Measurements from ENCODE around the gene CUZD1. TPM values are rescaled to one million over a fixed set of nuclear protein-coding genes. Genes with fewer than 3 reads are reported as not detected.
A peak's percentile ranks its signal among the peaks of the same experiment; 100 is the strongest.

Gene CUZD1
- total RNA-seq, 1 donor from 2014 or later, result 0.56 TPM

DNA sequence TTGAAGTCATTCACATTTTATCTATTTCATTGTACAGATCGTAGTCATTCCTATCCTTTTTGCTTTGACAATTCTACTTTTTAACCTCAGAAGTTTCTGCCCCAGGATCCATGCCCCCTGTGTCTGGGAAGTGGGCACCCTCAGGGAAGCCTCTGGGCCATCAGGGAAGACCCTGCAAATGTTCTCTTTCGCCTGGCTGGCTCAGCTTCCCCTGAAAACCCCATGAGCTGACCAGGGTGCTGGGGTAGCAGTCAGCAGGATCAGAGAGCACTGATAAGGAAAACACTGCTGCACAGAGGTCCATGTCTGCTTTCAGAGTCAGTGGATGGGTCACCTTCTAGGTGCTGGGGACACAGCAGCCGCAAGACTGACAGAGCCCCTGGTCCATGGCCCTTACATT, 23.8 kb downstream of the CUZD1 start:
- H3K36me3 ChIP-seq, result no peaks in the 10 kb centered on the region
- H3K27me3 ChIP-seq (ENCODE audit: low read depth), result peaks cover 28% of the 10 kb centered on the region
- ATAC-seq (no peak), DNase-seq (no peak)
- TF ChIP-seq, protein P1, sequence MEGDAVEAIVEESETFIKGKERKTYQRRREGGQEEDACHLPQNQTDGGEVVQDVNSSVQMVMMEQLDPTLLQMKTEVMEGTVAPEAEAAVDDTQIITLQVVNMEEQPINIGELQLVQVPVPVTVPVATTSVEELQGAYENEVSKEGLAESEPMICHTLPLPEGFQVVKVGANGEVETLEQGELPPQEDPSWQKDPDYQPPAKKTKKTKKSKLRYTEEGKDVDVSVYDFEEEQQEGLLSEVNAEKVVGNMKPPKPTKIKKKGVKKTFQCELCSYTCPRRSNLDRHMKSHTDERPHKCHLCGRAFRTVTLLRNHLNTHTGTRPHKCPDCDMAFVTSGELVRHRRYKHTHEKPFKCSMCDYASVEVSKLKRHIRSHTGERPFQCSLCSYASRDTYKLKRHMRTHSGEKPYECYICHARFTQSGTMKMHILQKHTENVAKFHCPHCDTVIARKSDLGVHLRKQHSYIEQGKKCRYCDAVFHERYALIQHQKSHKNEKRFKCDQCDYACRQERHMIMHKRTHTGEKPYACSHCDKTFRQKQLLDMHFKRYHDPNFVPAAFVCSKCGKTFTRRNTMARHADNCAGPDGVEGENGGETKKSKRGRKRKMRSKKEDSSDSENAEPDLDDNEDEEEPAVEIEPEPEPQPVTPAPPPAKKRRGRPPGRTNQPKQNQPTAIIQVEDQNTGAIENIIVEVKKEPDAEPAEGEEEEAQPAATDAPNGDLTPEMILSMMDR (IDR thresholded peaks at IDR 0.05), result no peak
- no peaks in the 10 kb centered on the region for H3K4me1 ChIP-seq
- H3K4me3 ChIP-seq, result no peak overlapping the region
- intact Hi-C loops (cut with DNase I), result no loop called here
- no peaks in the 10 kb centered on the region for H3K9me3 ChIP-seq
- no peak overlapping the region for H3K27ac ChIP-seq

DNA sequence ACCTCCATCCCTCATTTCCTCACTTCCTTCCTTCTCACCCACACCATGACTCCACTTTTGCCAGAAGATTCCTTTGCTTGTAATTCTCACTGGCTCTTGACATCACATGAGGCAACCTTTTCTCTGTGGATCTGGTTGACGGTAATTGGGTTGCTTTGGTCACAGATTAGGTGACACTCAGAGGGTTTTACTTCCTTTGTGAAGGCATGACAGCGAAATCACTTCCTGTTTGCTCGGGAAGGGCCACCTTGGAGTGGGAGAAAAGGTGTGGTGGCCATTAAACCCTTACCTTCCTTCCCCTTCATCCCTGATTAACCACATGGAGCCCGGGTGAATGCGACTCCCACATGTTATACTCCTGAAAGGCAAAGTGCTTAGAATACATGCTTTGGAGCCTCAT, 30.2 kb downstream of the CUZD1 start:
- Histone ChIP-seq H3K4me3 (no peak overlapping the region), H3K27ac (no peak overlapping the region), H3K9me3 (no peaks in the 10 kb centered on the region), H3K4me1 (no peaks in the 10 kb centered on the region), H3K27me3 (ENCODE audit: low read depth) (peaks cover 14% of the 10 kb centered on the region), H3K36me3 (no peaks in the 10 kb centered on the region)
- intact Hi-C loops (cut with DNase I), result no loop called here
- DNase-seq (no peak), ATAC-seq (no peak)
- TF ChIP-seq, protein P1 (IDR thresholded peaks at IDR 0.05), result no peak

DNA sequence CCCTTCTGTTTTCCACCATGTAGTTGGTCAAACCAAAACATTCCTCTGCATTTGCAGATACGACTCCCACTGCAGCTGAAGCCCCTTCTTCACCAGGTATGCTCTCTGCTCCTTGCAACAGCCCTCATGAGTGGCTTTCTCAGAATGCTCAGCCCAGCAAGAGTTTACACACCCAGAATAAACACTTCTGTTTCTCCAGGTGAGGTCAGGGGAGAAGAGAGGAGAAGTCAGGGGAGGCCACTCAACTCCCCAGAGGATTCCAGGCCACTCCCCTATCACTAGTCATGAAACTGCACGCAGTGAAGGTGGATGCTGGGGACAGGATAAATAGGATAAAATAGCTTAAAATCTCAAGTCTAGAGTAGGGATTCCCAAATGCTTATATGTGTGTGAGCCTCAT, 31.2 kb downstream of the CUZD1 start:
- H3K9me3 ChIP-seq, result no peaks in the 10 kb centered on the region
- peaks cover 9% of the 10 kb centered on the region for H3K27me3 ChIP-seq (ENCODE audit: low read depth)
- no peaks in the 10 kb centered on the region for H3K4me1 ChIP-seq
- no peak overlapping the region for H3K27ac ChIP-seq
- no peak overlapping the region for H3K4me3 ChIP-seq
- TF ChIP-seq, protein P1 (IDR thresholded peaks at IDR 0.05), result no peak
- DNase-seq, result no peak
- ATAC-seq, result peak; percentile 75 to 79
- no peaks in the 10 kb centered on the region for H3K36me3 ChIP-seq
- intact Hi-C loops (cut with DNase I), result no loop called here

DNA sequence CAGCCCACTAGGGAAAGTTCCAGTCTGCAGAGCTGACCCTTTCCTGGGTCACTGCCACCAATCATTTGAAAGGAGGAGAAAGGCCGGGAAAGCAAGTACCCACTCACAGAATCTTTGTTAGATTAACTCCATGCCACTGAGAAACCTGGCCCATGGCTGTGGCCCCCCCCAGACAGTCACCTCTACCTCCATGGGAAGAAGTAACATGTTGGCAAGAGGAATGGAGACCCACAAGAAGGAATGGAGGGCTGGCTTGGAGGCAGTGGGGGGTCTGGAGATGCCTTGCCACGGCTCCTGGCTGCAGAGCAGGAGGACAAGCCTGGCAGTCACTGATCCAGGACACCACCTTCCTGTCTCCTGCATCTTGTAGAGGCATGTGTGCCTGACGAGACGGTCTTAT, 32.9 kb downstream of the CUZD1 start:
- Histone ChIP-seq H3K27ac (no peak overlapping the region), H3K9me3 (no peaks in the 10 kb centered on the region), H3K4me1 (no peaks in the 10 kb centered on the region), H3K4me3 (no peak overlapping the region), H3K27me3 (ENCODE audit: low read depth) (no peaks in the 10 kb centered on the region), H3K36me3 (no peaks in the 10 kb centered on the region)
- TF ChIP-seq, protein P1 (IDR thresholded peaks at IDR 0.05), result no peak
- intact Hi-C loops (cut with DNase I), result no loop called here
- ATAC-seq (no peak), DNase-seq (no peak)

DNA sequence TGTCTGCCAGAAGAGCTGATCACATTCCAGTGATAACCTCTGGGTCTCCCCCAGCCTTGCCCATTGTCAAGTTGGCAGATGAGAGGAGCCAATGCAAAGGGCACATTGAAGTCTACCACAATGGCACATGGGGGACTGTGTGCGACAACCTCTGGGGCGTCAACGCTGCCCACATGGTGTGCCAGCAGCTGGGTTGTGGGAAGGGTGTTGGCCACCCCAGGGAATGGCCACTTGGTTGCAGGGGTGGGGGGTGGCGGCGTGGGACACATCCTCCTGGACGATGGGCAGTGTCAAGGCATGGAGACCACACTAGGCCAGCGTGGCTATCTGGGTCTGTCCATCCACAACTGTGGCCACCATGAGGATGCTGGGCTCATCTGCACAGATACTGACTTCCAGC, 43.4 kb downstream of the CUZD1 start:
- ATAC-seq (no peak), DNase-seq (no peak)
- H3K27ac ChIP-seq, result no peak overlapping the region
- TF ChIP-seq, protein P1 (IDR thresholded peaks at IDR 0.05), result no peak
- H3K4me1 ChIP-seq, result no peaks in the 10 kb centered on the region
- no peak overlapping the region for H3K4me3 ChIP-seq
- no peaks in the 10 kb centered on the region for H3K9me3 ChIP-seq
- intact Hi-C loops (cut with DNase I), result no loop called here
- no peaks in the 10 kb centered on the region for H3K36me3 ChIP-seq
- no peaks in the 10 kb centered on the region for H3K27me3 ChIP-seq (ENCODE audit: low read depth)

DNA sequence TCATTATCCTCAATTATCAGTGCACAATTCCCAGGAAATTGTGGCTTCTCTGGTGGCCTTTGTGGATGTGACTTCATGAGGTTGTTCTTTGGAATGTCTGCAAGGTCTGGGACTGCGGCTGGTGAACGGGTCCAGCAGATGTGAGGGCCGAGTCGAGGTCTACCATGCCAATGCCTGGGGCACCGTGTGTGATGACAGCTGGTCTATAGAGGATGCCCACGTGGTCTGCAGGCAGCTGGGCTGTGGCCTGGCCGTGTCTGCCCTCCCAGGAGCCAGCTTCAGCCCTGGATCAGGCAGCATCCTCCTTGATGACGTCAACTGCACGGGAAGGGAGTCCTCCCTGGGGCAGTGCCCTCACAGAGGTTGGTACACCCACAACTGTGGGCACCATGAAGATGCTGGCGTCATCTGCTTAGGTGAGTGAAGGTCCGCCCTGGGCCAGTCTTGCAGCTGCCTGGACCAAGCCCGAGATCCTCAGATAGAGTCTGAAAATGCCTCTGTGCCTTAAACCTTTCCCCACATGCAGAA, 46.9 kb downstream of the CUZD1 start:
- TF ChIP-seq, protein P1 (IDR thresholded peaks at IDR 0.05), result no peak
- Histone ChIP-seq H3K36me3 (no peaks in the 10 kb centered on the region), H3K4me3 (no peak overlapping the region), H3K9me3 (no peaks in the 10 kb centered on the region), H3K4me1 (no peaks in the 10 kb centered on the region), H3K27ac (no peak overlapping the region), H3K27me3 (ENCODE audit: low read depth) (no peaks in the 10 kb centered on the region)
- DNase-seq (no peak), ATAC-seq (no peak)
- intact Hi-C loops (cut with DNase I), result no loop called here
